ENCODE data around the gene RITA1.
"Not testable (repeated sequence)": the region's sequence is repeated elsewhere in the genome, so short reads cannot be mapped to it uniquely, and the experiment has no call there.

The RITA1 gene

GRCh38 chr12:113185180-113186032 is at the start of gene RITA1, which contains the start of gene DDX54:
TSS of gene RITA1 (plus strand) at chr12:113185721. CDS start at chr12:113186747, 1,026 bp downstream.
TSS of gene DDX54 (minus strand) at chr12:113185478. CDS start at chr12:113185451, 27 bp downstream.
- FAIRE-seq (peak; percentile 65), DNase-seq (ENCODE audit: low spot score) (peak; percentile 79)

GRCh38 chr12:113136128-113136989 is 49.2 kb upstream of the RITA1 start:
- FAIRE-seq (no peak), DNase-seq (ENCODE audit: low spot score) (no peak)

GRCh38 chr12:113136990-113137511 is 48.5 kb upstream of the RITA1 start:
- FAIRE-seq (no peak), DNase-seq (ENCODE audit: low spot score) (no peak)

GRCh38 chr12:113137861-113138783 is 47.4 kb upstream of the RITA1 start:
- no peak for FAIRE-seq

GRCh38 chr12:113138826-113139225 is 46.7 kb upstream of the RITA1 start:
- FAIRE-seq, result no peak
- DNase-seq (ENCODE audit: low spot score), result no peak

More at GRCh38 chr12:113137861-113138783, 47.4 kb upstream of the RITA1 start:
- DNase-seq (ENCODE audit: low spot score), result no peak

- FAIRE-seq, result no peak
- no peak for DNase-seq (ENCODE audit: low spot score)
Observed at GRCh38 chr12:113140706-113141105, 44.8 kb upstream of the RITA1 start.

GRCh38 chr12:113141716-113142115 is 43.8 kb upstream of the RITA1 start:
- not testable (repeated sequence) for FAIRE-seq; DNase-seq (ENCODE audit: low spot score)

- peak; percentile 65 for FAIRE-seq
- DNase-seq (ENCODE audit: low spot score), result peak; percentile 74
Observed at GRCh38 chr12:113142173-113142885, 43.2 kb upstream of the RITA1 start.

- FAIRE-seq, result no peak
Observed at GRCh38 chr12:113142886-113143332, 42.6 kb upstream of the RITA1 start.

GRCh38 chr12:113143959-113144358 is 41.6 kb upstream of the RITA1 start:
- no peak for FAIRE-seq
- DNase-seq (ENCODE audit: low spot score), result no peak

More at GRCh38 chr12:113142886-113143332, 42.6 kb upstream of the RITA1 start:
- no peak for DNase-seq (ENCODE audit: low spot score)

GRCh38 chr12:113144806-113145205 is 40.7 kb upstream of the RITA1 start:
- no peak for DNase-seq (ENCODE audit: low spot score)
- FAIRE-seq, result no peak

- DNase-seq (ENCODE audit: low spot score) (no peak), FAIRE-seq (no peak)
Observed at GRCh38 chr12:113145720-113146551, 39.6 kb upstream of the RITA1 start.

- DNase-seq (ENCODE audit: low spot score) (no peak), FAIRE-seq (no peak)
Observed at GRCh38 chr12:113146999-113147398, 38.5 kb upstream of the RITA1 start.

GRCh38 chr12:113149361-113150150 is 36.0 kb upstream of the RITA1 start, which contains the start of gene CFAP73:
TSS of gene CFAP73 (plus strand) at chr12:113149724. CDS start at chr12:113149858, 134 bp downstream.
- FAIRE-seq (peak; percentile 30), DNase-seq (ENCODE audit: low spot score) (peak; percentile 96)

GRCh38 chr12:113151655-113152054 is 33.9 kb upstream of the RITA1 start:
- DNase-seq (ENCODE audit: low spot score), result no peak
- no peak for FAIRE-seq

GRCh38 chr12:113152196-113152834 is 33.2 kb upstream of the RITA1 start:
- FAIRE-seq (no peak), DNase-seq (ENCODE audit: low spot score) (no peak)

All from urothelium cell line (cell line).